GM18508 (cell line): Measurements from ENCODE around the gene LCE1B.

Experiments used
- ATAC-seq: cut with Tn5 transposase; IDR thresholded peaks from one replicate; pipeline ENCODE4 v1.9.1; 2021; ENCODE audit warnings: moderate number of reproducible peaks; ENCODE audit not compliant: insufficient read depth, unreplicated experiment

LCE1B gene

DNA sequence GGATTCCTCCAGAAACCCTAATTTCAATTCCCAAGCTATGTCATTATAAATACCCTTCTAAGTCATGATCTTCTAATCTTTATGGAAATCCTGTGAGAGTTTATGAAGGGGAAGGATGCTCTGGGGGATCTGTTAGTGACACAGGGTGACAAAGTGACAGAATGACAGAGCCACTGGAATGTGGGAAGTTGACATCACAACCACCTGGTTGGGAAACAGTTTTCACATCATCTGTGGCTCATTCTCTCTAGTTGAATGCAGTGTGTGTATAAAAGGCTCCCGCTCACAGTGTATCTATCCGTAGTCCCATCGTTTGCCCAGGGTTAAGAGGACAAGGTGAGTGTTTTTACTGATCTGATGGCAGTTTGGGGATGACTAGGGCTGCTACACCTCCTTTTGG, 47.9 kb downstream of the LCE1B start, which contains the start of gene LCE7A:
Gene LCE7A, plus strand, starts transcription at position 301 of the 400 bp plus-strand sequence. CDS start 702 bp downstream, outside the sequence.
- no peak for ATAC-seq

DNA sequence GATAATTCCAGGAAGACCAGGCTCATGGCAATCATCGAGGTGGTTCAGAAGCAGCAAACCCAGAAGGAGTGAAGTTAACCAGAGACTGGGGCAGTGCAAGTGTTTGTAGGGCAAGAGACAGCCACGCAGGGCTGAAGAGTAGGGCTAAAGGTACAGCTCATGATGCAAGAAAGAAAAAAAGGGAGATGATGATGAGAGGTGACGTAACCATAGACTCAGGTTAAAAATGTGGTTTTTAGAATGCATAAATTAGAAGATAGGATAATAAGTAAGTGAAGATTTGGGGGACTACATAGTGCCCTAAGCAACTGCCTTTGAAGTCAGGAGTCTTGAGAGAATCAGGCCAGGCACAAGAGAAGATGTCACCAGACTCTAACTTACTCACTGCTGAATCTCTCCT, 48.4 kb downstream of the LCE1B start:
- no peak for ATAC-seq

DNA sequence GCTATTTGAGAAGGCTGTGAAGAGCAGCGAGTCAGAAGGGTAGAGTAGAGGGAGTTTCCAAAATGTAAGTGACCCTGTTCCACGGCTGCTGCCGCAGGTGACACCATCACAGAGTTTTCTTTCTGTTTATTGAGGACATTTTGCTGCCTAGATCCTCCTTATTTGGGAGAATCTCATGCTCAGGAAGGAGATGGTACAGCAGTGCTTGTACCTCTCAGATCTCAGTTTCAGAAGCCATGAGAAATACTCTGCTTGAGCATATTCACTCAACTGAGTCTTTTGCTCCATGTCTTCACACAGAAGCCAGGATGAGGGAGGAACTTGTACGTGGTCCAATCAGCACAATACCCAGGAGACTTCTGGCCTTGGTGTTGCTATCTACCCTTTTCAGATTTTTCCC, 49.6 kb downstream of the LCE1B start:
- no peak for ATAC-seq
